GM21529 (cell line): ENCODE measurements around the gene UBE2L3.
"Not testable (repeated sequence)": the region's sequence is repeated elsewhere in the genome, so short reads cannot be mapped to it uniquely, and the experiment has no call there.

Source experiments
- ATAC-seq: cut with Tn5 transposase; IDR thresholded peaks from one replicate; pipeline ENCODE4 v1.9.1; 2021; ENCODE audit not compliant: unreplicated experiment

The UBE2L3 gene

DNA sequence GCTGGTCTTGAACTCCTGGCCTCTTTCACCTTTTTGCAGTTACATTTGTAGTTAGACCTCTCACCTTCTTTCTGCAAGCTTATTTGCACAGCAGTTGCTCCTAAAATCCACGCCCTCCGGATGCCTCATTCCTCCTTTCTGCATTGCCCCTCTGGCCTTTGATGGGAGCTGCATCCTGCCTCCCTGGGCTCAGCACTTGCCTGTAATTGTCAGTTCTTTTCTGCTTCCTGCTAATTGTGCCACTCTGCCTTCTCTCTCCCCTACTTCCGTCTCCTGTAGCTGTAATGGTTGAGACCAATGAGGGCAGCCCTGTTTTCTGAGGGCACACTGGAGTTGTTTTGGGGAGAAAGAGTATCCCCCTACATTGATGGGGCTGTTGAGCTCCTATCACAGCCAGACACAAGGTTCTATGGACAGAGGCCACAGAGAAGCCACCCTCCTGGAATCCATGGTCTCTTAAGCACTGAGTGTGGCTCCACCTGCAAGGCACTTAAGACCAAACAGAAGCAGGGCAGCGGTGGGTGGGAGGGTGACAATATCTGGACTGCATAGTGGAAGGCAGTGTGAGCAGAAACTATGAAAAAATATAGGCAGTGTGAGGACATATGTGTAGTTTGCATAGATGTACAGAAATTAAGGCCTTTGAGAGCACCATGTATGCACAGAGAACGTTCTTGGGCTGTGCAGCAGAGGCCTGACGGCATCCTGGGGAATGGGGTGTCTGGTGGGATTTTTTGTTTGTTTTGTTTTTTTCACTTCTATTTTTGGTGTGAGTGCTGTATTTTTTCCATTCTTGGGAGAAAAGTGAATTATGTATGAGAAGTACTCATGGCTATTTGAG is 31.8 kb downstream of the UBE2L3 start:
- ATAC-seq = no peak

DNA sequence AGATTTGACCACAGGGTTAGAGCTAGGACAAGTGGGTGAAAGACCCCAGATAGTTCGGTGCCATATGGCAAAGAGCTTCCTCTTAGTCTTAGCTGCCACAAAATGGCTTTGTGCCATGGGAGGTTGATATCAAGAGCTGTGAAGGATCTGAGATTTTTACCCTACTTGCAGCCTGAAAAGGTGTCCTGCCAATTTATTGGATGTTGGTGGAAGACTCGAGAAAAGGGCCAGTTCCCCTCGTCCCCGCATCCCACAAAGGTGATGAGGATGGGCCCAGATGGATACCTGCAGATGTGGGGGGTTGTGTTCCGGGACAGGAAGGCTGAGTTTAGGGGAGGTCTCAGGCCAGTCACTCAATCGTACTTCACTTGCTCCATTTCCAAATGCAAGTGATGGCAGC is 35.1 kb downstream of the UBE2L3 start:
- no peak for ATAC-seq

- ATAC-seq = no peak
Measured at GRCh38 chr22:21603973-21604372, 36.5 kb downstream of the UBE2L3 start.

DNA sequence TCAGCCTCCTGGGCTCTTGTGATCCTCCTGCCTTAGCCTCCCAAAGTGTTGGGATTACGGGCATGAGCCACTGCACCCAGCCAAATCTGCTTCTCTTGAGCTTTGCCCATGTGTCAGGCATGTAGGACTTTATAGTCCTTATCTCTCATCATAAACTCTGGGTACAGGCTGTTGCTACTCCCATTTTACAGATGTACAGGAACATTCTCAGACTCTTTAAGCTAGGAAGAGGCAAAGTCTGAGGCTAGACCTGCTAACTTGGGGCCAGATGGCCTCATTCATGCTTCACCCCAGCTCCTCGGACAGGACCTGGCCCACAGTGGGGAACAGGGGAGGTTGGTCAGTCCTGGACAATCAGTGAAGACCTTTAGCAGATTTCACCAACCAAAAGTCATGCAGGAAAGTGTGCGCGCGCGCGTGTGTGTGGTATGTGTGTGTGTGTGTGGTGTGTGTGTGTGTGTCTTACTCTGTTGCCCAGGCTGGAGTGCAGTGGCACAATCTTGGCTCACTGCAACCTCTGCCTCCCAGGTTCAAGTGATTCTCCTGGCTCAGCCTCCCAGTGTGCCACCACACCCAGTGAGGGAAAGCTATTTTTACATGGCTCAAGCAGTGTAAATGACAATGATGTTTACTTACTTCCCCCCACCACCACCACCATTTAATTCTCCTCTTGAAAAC is 38.5 kb downstream of the UBE2L3 start:
- ATAC-seq = no peak

DNA sequence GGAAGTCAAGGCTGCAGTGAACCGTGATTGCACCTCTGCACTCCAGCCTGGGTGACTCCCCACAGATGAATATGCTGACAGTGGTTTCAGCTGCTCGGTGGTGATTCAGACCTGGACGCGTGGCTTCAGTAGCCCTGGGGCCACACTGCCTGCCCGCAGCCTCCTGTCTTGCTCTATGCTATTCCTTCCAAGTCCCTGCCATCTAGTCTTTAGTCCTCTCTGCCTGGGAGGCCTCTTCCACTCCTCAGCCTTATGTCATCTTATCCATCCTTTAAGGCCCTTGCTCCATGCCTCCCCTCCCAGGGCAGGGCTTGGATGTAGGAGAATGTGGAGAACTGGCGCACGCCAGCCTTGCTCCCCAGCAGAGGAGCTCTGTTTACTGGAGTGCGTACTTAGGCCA is 39.3 kb downstream of the UBE2L3 start:
- ATAC-seq = no peak

- not testable (repeated sequence) for ATAC-seq
Measured at GRCh38 chr22:21609556-21610157, 42.1 kb downstream of the UBE2L3 start.

DNA sequence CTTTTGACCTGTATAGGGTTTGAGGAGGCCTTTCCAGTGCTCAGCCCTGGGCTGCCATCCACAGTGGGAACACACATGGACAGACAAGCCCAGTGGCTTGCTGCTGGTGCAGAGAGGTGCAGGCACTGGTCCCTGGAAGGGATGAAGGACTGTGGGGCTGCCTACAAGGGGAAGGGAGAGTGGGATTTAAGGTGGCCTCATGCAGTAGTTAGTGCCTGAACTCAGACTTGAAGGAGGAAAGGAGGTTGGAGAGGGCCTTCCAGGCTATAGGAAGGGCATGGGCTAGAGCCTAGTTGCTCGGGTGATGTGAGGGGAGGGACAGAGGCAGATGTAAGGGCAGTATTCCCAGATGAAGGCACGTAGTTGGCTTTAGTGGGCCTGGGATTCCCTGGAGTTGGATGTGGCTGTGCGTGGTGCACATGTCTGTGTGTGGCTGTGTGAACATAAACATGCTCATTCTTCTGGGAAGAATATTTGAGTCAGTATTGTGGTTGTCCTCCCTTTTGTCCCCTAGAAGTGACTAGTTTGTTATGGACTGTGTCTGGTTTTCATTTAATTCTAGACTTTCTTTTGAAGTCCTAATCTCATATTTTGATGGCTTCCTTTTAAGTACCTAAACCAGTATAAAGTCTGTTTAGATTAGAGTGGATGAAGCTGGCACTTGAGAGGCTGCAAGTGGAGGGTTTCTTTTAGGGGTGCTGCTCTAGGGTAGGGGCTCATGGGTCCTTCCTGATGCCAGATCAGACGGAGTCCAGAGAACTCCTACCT is 43.9 kb downstream of the UBE2L3 start:
- ATAC-seq = no peak

GRCh38 chr22:21612858-21613257 is 45.3 kb downstream of the UBE2L3 start:
- ATAC-seq = no peak

- ATAC-seq = no peak
Measured at GRCh38 chr22:21613553-21614233, 46.2 kb downstream of the UBE2L3 start.

DNA sequence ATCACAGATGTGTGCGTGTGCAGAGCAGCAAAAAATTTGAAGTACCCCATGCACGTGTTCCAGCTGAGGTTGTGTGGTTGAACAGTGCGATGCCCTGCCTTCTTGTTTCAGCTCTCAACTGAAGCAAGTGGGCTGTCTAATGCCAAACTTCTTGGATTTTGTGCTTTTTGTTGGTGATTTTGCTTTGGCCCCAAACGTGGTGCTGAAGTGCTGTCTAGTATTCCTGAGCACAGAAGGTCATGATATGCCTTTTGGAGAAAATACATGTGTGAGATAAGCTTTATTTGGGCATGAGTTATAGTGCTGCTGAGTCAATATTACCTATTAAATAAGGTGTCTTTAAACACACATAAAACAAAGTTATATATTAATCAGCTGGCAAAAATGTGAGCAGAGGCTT is 48.2 kb downstream of the UBE2L3 start:
- no peak for ATAC-seq

GRCh38 chr22:21617337-21617736 is 49.8 kb downstream of the UBE2L3 start:
- not testable (repeated sequence) for ATAC-seq

- ATAC-seq = no peak
Measured at GRCh38 chr22:21621025-21621424, 53.5 kb downstream of the UBE2L3 start.

GRCh38 chr22:21622011-21622918 is 54.8 kb downstream of the UBE2L3 start:
- ATAC-seq = no peak

- ATAC-seq = no peak
Measured at GRCh38 chr22:21622919-21623647, 55.6 kb downstream of the UBE2L3 start.

GRCh38 chr22:21623648-21623970 is 56.1 kb downstream of the UBE2L3 start:
- no peak for ATAC-seq

DNA sequence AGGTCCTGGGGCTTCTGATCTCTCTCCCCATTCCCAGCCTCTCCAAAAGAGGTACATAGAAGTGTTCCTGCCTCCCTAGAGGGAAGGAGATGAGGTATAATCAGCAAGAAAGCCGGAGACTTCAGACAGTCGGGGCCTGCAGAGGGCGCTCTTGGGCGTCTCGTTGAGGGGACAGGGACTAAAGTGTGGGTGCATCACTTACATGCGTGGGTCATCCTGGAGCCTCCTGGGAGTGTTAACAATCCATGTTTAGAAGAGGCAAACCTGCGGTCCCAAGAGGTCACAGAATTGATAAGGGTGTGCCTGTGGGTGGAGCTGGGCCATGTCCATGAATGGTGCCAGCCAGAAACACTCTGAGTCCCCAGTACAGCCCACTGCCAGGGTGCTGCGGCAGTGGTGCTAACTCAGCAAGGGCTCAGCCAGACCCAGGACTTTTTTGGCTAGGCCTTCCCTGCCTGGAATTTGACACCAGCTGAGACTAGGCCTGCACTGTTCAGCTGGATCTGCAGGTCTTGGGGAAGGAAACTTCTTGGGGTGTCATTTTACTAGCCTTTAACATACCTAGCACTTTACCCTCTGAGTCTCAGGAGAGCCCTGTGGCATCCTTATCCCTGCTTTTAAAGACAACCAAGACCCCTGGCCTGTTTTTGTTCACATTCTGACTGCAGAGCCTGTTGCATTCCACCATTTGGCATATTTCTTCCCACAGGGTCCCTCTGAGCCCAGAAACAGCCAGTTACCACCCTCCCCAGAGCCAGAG is 56.8 kb downstream of the UBE2L3 start:
- no peak for ATAC-seq

GRCh38 chr22:21624880-21625791 is 57.6 kb downstream of the UBE2L3 start:
- ATAC-seq = no peak
